K562 (cell line): Measurements from ENCODE around the gene RPL28. TPM values are rescaled to one million over a fixed set of nuclear protein-coding genes. Genes with fewer than 3 reads are reported as not detected.

ENCODE experiments used
- ATAC-seq: fragments of 200-7000 bp; cut with Tn5 transposase; 3 replicates; pipeline ENCODE4 v1.9.1; 2020; ENCODE audit warnings: moderate library complexity
- BruUV-seq: library from RNA; stranded (reverse); fragments of 400-500 nt; replicated peaks from 2 replicates; lab custom pipeline; 2021; lab: Mats Ljungman, UMichigan
- CTCF ChIA-PET: fragments of 300-600 bp; formaldehyde crosslinking; extraction: SDS; loops from one replicate; lab custom pipeline; 2021; ENCODE audit warnings: low intra/inter-chr PET ratio; lab: Yijun Ruan, JAX
- POLR2A ChIA-PET: fragments of 300-600, 350-650 bp; sonication (Branson Sonifier 250); formaldehyde crosslinking; extraction: SDS; loops from one replicate; lab custom pipeline; 2021; ENCODE audit warnings: antibody characterized with exemption, inconsistent platforms; lab: Yijun Ruan, JAX
- DNase-seq, 4 experiments: peaks; one replicate each; pipeline versions ENCODE4 v3.0.0 to v3.0.0-alpha.2; 2011 to 2018; ENCODE audit warnings: low spot score in 3 of 4, mixed read lengths in 3 of 4; ENCODE audit errors: extremely low read depth in 1 of 4
- FAIRE-seq: peaks from 2 replicates; lab custom pipeline; 2011; peaks lifted over from hg19 to GRCh38; lab: Jason Lieb, UNC
- H2AFZ ChIP-seq: 2 replicates; pipeline ENCODE4 v1.6.0; 2011; ENCODE audit warnings: low read depth, low read length, control low read depth, inconsistent platforms
- H3K27ac ChIP-seq: fragments of 200-600 bp; 3 replicates; pipeline ENCODE4 v1.8.0; 2011; ENCODE audit warnings: low read depth, mild to moderate bottlenecking, control low read depth, inconsistent platforms, low read length, moderate library complexity, mixed read lengths; ENCODE audit errors: extremely low read depth
- H3K27me3 ChIP-seq, 2 experiments: fragments of 300-600 bp in 1 of 2; 2 replicates in 1 of 2; 3 replicates in 1 of 2; pipeline versions ENCODE4 v1.6.0 to v1.8.0; 2011; ENCODE audit warnings: inconsistent platforms in 2 of 2, low read length in 2 of 2, mild to moderate bottlenecking in 1 of 2, mixed read lengths in 1 of 2, moderate library complexity in 1 of 2; ENCODE audit not compliant: control insufficient read depth in 2 of 2, insufficient read depth in 2 of 2
- H3K36me3 ChIP-seq: fragments of 300-600 bp; 3 replicates; pipeline ENCODE4 v1.8.0; 2011; ENCODE audit warnings: mild to moderate bottlenecking, low read length, inconsistent platforms; ENCODE audit not compliant: control insufficient read depth, insufficient read depth
- H3K4me1 ChIP-seq, 2 experiments: fragments of 200-600 bp in 1 of 2; replicated peaks in 1 of 2; 2 replicates in 1 of 2; 3 replicates in 1 of 2; pipeline versions ENCODE4 v1.5.1 to v1.8.0; 2011; ENCODE audit warnings: inconsistent platforms in 2 of 2, low read length in 2 of 2, mild to moderate bottlenecking in 1 of 2, mixed read lengths in 1 of 2, moderate library complexity in 1 of 2; ENCODE audit not compliant: control insufficient read depth in 2 of 2, insufficient read depth in 2 of 2
- H3K4me2 ChIP-seq: 2 replicates; pipeline ENCODE4 v1.6.1; 2011; ENCODE audit warnings: low read length, control low read depth, inconsistent platforms, mixed read lengths; ENCODE audit not compliant: insufficient read depth
- H3K4me3 ChIP-seq: fragments of 200-600 bp; sonication (generic), shearing (Covaris generic); 2 replicates; pipeline ENCODE4 v1.5.1; 2016; ENCODE audit warnings: control low read depth, inconsistent platforms
- H3K79me2 ChIP-seq: fragments of 200-600 bp; 3 replicates; pipeline ENCODE4 v1.8.0; 2011; ENCODE audit warnings: low read length, inconsistent platforms; ENCODE audit not compliant: control insufficient read depth, insufficient read depth
- H3K9ac ChIP-seq, 2 experiments: 2 replicates each; pipeline versions ENCODE4 v1.6.0 to v1.6.1; 2011; ENCODE audit warnings: low read depth in 2 of 2, low read length in 2 of 2, control low read depth in 1 of 2, inconsistent platforms in 1 of 2, mild to moderate bottlenecking in 1 of 2, mixed read lengths in 1 of 2; ENCODE audit not compliant: insufficient read depth in 1 of 2
- H3K9me1 ChIP-seq: one replicate; pipeline ENCODE4 v1.6.0; 2011; ENCODE audit warnings: inconsistent platforms, mild to moderate bottlenecking, low read length, moderate library complexity; ENCODE audit not compliant: control insufficient read depth, insufficient read depth
- H3K9me3 ChIP-seq: replicated peaks from 2 replicates; pipeline ENCODE4 v1.5.1; 2011; ENCODE audit warnings: low read depth, low read length, inconsistent platforms; ENCODE audit not compliant: control insufficient read depth, insufficient read depth
- H4K20me1 ChIP-seq: replicated peaks from 2 replicates; pipeline ENCODE4 v1.6.1; 2011; ENCODE audit warnings: low read length, inconsistent platforms, mixed read lengths; ENCODE audit not compliant: control insufficient read depth, insufficient read depth
- ARID1B ChIP-seq: fragments of 450-650 bp; IDR thresholded peaks from 2 replicates; pipeline ENCODE4 v1.6.1; 2016; ENCODE audit warnings: antibody characterized with exemption, mild to moderate bottlenecking, inconsistent platforms
- CREBBP ChIP-seq: IDR thresholded peaks from one replicate; pipeline ENCODE4 v1.6.1; 2012; ENCODE audit warnings: low read depth, mild to moderate bottlenecking, control low read depth, inconsistent platforms, low read length
- DIDO1 ChIP-seq: fragments of 450-650 bp; IDR thresholded peaks from 2 replicates; pipeline ENCODE4 v1.6.1; 2016; ENCODE audit warnings: low read depth, missing biosample characterization, missing genetic modification characterization
- E2F3 ChIP-seq: fragments of 250-450 bp; sonication (Bioruptor Pico); IDR thresholded peaks from 2 replicates; pipeline ENCODE4 v1.4.0; 2020; ENCODE audit warnings: mild to moderate bottlenecking
- FOXA3 ChIP-seq, 2 experiments: fragments of 450-650 bp in 1 of 2; sonication (generic) in 1 of 2; formaldehyde crosslinking; IDR thresholded peaks in 1 of 2; conservative IDR thresholded peaks in 1 of 2; 2 replicates each; pipeline versions ENCODE4 v1.4.0 to v1.8.0; 2020 to 2022; ENCODE audit warnings: mild to moderate bottlenecking in 2 of 2, missing genetic modification reagents in 1 of 2
- HDAC8 ChIP-seq: fragments of 450-650 bp; IDR thresholded peaks from 2 replicates; pipeline ENCODE4 v1.6.1; 2016; ENCODE audit warnings: mild to moderate bottlenecking, missing genetic modification characterization, moderate library complexity, missing compliant biosample characterization
- NR2C1 ChIP-seq, 2 experiments: fragments of 450-650 bp; IDR thresholded peaks; 2 replicates each; pipeline ENCODE4 v1.6.1; 2017; ENCODE audit warnings: mild to moderate bottlenecking in 2 of 2, antibody characterized with exemption in 1 of 2, inconsistent platforms in 1 of 2, missing compliant biosample characterization in 1 of 2, missing genetic modification characterization in 1 of 2
- TAL1 ChIP-seq: fragments of 450-650 bp; IDR thresholded peaks from 2 replicates; pipeline ENCODE4 v1.6.1; 2016; ENCODE audit warnings: mild to moderate bottlenecking
- ZBTB7A ChIP-seq: IDR thresholded peaks from 2 replicates; pipeline ENCODE4 v1.6.1; 2011; ENCODE audit warnings: low read depth, mild to moderate bottlenecking, low read length, moderate library complexity, borderline replicate concordance; ENCODE audit not compliant: control insufficient read depth
- ZNF121 ChIP-seq: sonication (generic); formaldehyde crosslinking; conservative IDR thresholded peaks from 2 replicates; pipeline ENCODE4 v1.8.0; 2022; ENCODE audit warnings: missing genetic modification reagents
- ZNF263 ChIP-seq: sonication (generic); formaldehyde crosslinking; IDR thresholded peaks from 2 replicates; pipeline ENCODE4 v1.8.0; 2022; ENCODE audit warnings: mild to moderate bottlenecking, missing genetic modification reagents, borderline replicate concordance
- ZNF507 ChIP-seq: conservative IDR thresholded peaks from 2 replicates; pipeline ENCODE4 v1.6.1; 2017; ENCODE audit warnings: missing genetic modification characterization, missing compliant biosample characterization
- WGBS: fragments of 100-300 bp; shearing (Covaris generic); methylation state at CpG from one replicate; pipeline ENCODE4 v1.1.6; 2016; ENCODE audit warnings: low coverage, mixed read lengths; ENCODE audit not compliant: insufficient coverage; ENCODE audit errors: missing lambda C conversion rate; 5-methylcytosine and 5-hydroxymethylcytosine counted together
- in situ Hi-C: fragments of 300-500 bp; cut with MboI; formaldehyde crosslinking; loops from 4 replicates; pipeline ENCODE4 v1.15.0; 2018; ENCODE audit warnings: inconsistent platforms, mixed read lengths
- intact Hi-C: fragments of 100-400 bp; cut with micrococcal nuclease; formaldehyde crosslinking; loops from 2 replicates; pipeline ENCODE4 v1.14.2; 2022
- polyA plus RNA-seq, 8 experiments: library from polyadenylated mRNA; depleted of rRNA in 4 of 8; stranded (reverse) in 5 of 8; unstranded in 3 of 8; fragments of >200 nt; fragmentation: Nextera tagmentation in 2 of 8; fragmentation: Illumina TruSeq in 1 of 8; extraction: Ambion mirVana in 2 of 8; extraction: Trizol in 1 of 8; gene quantifications; 2 replicates each; pipeline versions ENCODE4 v1.2.1 to v1.2.3, GENCODE V29; 2011 to 2014; ENCODE audit warnings: inconsistent platforms in 1 of 8, missing spikeins in 1 of 8
- total RNA-seq, 7 experiments: library from RNA; depleted of rRNA in 6 of 7; stranded (reverse); fragments of >200 nt in 6 of 7; fragmentation: Illumina TruSeq in 2 of 7; extraction: Trizol in 2 of 7; gene quantifications; 2 replicates each; pipeline versions ENCODE4 v1.2.1 to v1.2.3, GENCODE V29; 2011 to 2021; ENCODE audit warnings: low replicate concordance in 1 of 7
- TF ChIP-seq, protein P1 (sequence below), 3 experiments: fragments of 200-800 bp in 1 of 3; sonication (Bioruptor generic) in 1 of 3; sonication (generic) in 1 of 3; formaldehyde crosslinking in 1 of 3; IDR thresholded peaks; 2 replicates each; pipeline versions ENCODE4 v1.6.1 to v1.8.0; 2016 to 2022; ENCODE audit warnings: mild to moderate bottlenecking in 2 of 3, missing compliant biosample characterization in 2 of 3, missing genetic modification characterization in 2 of 3, missing genetic modification reagents in 1 of 3
- TF ChIP-seq, protein P2 (sequence below): fragments of 250-450 bp; sonication (Bioruptor Pico); IDR thresholded peaks from 2 replicates; pipeline ENCODE4 v1.8.0; 2021; ENCODE audit warnings: mild to moderate bottlenecking, moderate library complexity
- TF ChIP-seq, protein P3 (sequence below): sonication (generic); formaldehyde crosslinking; IDR thresholded peaks from 2 replicates; pipeline ENCODE4 v1.9.0; 2022; ENCODE audit warnings: mild to moderate bottlenecking, missing genetic modification reagents

The RPL28 gene
- total and polyA plus RNA-seq, 9 of the 15 experiments (the other 6 are each of a cell fraction or from before 2014, with no cell fraction given): 124 to 3,106 (median 622) TPM

DNA sequence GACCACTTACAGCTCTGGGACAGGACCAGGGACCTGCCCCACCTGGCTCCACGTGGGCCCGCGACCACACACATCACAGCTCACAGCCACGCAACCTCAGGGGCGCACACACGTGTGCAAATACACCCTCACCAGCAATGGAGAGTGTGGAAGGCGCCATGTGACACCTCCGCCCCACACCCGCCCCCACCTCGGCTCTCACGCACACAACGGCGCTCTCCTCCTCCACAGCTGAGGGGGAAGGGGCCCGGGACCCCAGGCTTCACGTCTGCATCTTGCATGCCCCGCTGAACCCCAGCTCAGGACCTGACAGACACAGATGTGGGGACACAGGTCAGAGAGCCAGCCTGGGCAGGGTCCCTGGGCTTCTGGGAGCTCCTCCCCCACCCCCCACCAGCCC, 63.7 kb downstream of the RPL28 start:
- ATAC-seq (no peak), DNase-seq (no peak), FAIRE-seq (no peak)
- peaks cover 6% of the 10 kb centered on the region; the same call in 2 of the 3 replicates for H3K36me3 ChIP-seq
- no peaks in the 10 kb centered on the region; the same call in 1 of the 2 replicates for H4K20me1 ChIP-seq
- 45% methylated on average over 12 of the region's 16 CpGs for WGBS
- no peak overlapping the region for H3K27ac ChIP-seq
- TF ChIP-seq E2F3: no peak
- no peak for TF ChIP-seq HDAC8 (tag)
- TF ChIP-seq ARID1B: no peak
- TF ChIP-seq, protein P1, sequence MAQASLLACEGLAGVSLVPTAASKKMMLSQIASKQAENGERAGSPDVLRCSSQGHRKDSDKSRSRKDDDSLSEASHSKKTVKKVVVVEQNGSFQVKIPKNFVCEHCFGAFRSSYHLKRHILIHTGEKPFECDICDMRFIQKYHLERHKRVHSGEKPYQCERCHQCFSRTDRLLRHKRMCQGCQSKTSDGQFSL (CRISPR knock-in tag; IDR thresholded peaks at IDR 0.05): no peak
- TF ChIP-seq, protein P1 (tag; IDR thresholded peaks at IDR 0.05): no peak
- TF ChIP-seq ZNF263: no peak
- TF ChIP-seq FOXA3 (CRISPR knock-in tag; conservative IDR thresholded peaks at IDR 0.05 in 1 of 2, IDR thresholded peaks at IDR 0.05 in 1 of 2): no peak
- no peak for TF ChIP-seq CREBBP
- no peak for TF ChIP-seq ZNF507 (tag)
- peak; percentile 38; the same call in 1 of the 2 replicates for TF ChIP-seq ZBTB7A
- TF ChIP-seq, protein P2, sequence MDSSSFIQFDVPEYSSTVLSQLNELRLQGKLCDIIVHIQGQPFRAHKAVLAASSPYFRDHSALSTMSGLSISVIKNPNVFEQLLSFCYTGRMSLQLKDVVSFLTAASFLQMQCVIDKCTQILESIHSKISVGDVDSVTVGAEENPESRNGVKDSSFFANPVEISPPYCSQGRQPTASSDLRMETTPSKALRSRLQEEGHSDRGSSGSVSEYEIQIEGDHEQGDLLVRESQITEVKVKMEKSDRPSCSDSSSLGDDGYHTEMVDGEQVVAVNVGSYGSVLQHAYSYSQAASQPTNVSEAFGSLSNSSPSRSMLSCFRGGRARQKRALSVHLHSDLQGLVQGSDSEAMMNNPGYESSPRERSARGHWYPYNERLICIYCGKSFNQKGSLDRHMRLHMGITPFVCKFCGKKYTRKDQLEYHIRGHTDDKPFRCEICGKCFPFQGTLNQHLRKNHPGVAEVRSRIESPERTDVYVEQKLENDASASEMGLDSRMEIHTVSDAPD: no peak
- no peak for TF ChIP-seq ZNF121
- no peak for TF ChIP-seq DIDO1 (tag)
- no peak for TF ChIP-seq NR2C1 (IDR thresholded peaks at IDR 0.05)
- TF ChIP-seq NR2C1 (tag; IDR thresholded peaks at IDR 0.05): no peak
- no peak for TF ChIP-seq TAL1
- TF ChIP-seq, protein P3, sequence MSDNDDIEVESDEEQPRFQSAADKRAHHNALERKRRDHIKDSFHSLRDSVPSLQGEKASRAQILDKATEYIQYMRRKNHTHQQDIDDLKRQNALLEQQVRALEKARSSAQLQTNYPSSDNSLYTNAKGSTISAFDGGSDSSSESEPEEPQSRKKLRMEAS: 0 out of 2 replicates have a peak, but pooled peaks have one; percentile 14
- no peak overlapping the region for H3K4me3 ChIP-seq
- peaks cover 3 to 60% of the 10 kb centered on the region in 2 experiments for H3K4me1 ChIP-seq
- CTCF ChIA-PET: no interaction called here
- intact Hi-C loops: no loop called here
- no peaks in the 10 kb centered on the region for H3K79me2 ChIP-seq
- H3K27me3 ChIP-seq: peaks cover 2 to 27% of the 10 kb centered on the region in 2 experiments
- no peaks in the 10 kb centered on the region for H3K9me3 ChIP-seq
- no peak overlapping the region; a peak in 1 of 4 replicates for H3K9ac ChIP-seq
- H3K9me1 ChIP-seq: no peaks in the 10 kb centered on the region
- H2AFZ ChIP-seq: no peak overlapping the region
- POLR2A ChIA-PET: interaction anchor here (0.6 kb wide), 1 partner anchor 28 kb away, joined by 3 read pairs; no protein-coding TSS in a partner anchor
- in situ Hi-C loops: loop anchor here (25.0 kb wide), 1 partner anchor 787 kb away; the partner anchor contains the start of gene LILRB4
- no peak overlapping the region for H3K4me2 ChIP-seq
- BruUV-seq: no TSS peak
